Left colon (tissue), 2 donors: ENCODE measurements around the gene STRAP. TPM values are rescaled to one million over a fixed set of nuclear protein-coding genes. Genes with fewer than 3 reads are reported as not detected.
A peak's percentile ranks its signal among the peaks of the same experiment; 100 is the strongest.
"Not testable (repeated sequence)": the region's sequence is repeated elsewhere in the genome, so short reads cannot be mapped to it uniquely, and the experiment has no call there.

ENCODE experiments used
- ATAC-seq: fragments of 200-7000 bp; cut with Tn5 transposase; one replicate; pipeline ENCODE4 v1.9.1; 2020; ENCODE audit warnings: mild to moderate bottlenecking, moderate library complexity
- DNase-seq, 2 donors: peaks; one replicate each; pipeline ENCODE4 v3.0.0-alpha.2; 2020
- intact Hi-C, 2 donors: fragments of 100-400 bp; cut with DNase I in 1 of 2; cut with micrococcal nuclease in 1 of 2; formaldehyde crosslinking; loops; one replicate each; pipeline versions ENCODE4 v1.11.2 to v1.14.0; 2022; cut with DNase I, micrococcal nuclease
- total RNA-seq, 2 donors: library from RNA; stranded (reverse); fragmentation: NEBNext Ultra II Directional; extraction: Animal tissue kit (Norgen Biotek cat#: 25700); gene quantifications; one replicate each; pipeline ENCODE4 v1.2.1, GENCODE V29; 2021
- donor health status: DM: no; HTN: no; CAD: no.
- donor health status: DM: yes; HTN: yes; CAD: no.

The STRAP gene
- total RNA-seq, 2 donors from 2014 or later: 74.4 to 75.6 TPM

DNA sequence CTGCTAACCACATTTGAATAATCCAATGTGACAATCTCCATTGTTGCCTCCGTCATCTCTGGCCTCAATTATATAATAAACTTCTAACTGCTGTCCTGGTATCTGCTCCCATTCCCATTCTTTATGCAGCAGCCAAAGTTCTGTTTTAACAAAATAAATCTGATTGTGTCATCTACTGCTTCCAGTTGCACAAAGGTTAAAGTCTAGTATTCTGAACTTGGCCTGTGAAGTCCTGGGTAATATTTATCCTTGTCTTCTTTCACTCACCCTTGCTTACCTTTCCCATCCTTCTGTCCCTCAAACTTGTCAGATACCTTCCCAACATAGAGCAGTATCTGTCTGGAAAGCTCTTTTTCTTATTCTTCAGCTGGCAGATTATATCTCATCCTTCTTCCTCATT lies 19.3 kb upstream of the STRAP start:
- intact Hi-C loops: no loop called here
- peak; percentile 83 for ATAC-seq
- DNase-seq: no peak

DNA sequence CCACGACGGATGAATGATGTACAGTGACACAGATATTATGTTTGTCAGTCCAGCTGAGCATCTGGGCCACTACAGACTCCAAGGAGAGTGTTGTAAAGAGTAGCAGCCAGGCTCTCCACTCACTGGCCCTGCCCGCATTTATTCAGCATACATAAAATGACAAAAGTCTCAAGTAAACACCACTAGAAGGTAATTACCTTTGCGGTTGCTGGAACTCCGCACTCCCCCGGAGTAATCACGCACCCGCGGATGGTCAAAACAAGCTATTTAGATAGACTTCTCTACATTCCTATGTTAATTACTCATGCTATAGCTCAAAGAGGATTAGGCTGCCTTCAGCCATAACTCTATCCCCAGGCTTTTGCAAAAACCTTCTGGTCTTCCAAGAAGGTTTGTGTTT lies 18.8 kb upstream of the STRAP start:
- no peak for DNase-seq
- peak; percentile 39 for ATAC-seq
- intact Hi-C loops: no loop called here

DNA sequence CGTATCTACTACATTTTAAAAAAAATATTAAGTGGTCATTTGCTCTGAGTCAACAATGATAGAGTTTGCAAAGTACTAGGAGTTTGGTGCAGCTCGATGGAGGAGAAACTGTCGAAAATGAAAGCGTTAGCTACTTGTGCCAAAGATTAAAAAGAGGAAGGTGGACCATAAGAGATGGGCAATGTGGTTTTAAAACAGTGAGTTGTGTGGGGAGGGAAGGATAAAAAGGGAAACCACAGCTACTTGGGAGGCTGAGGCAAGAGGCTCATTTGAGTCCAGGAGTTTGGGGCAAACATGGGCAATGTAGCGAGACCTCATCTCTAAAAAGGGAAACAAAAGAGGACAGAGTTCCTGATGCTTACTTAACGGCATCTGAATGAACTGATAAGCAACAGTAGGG lies 18.2 kb upstream of the STRAP start:
- intact Hi-C loops: no loop called here
- no peak for DNase-seq
- no peak for ATAC-seq

DNA sequence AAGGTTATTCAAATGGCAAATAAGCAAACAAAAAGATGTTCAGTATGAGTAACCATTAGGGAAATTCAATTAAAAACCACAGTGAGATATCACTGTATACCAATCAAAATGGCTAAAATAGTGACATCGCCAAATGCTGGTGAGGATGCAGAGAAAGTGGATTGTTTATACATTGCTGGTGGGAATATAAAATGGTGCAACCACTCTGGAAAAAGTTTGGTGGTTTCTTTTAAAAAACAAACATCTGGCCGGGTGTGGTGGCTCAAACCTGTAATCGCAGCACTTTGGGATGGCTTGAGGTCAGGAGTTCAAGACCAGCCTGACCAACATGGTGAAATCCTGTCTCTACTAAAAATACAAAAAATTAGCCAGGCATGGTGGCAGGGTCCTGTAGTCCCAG lies 14.0 kb upstream of the STRAP start:
- ATAC-seq (no peak), DNase-seq (no peak)
- intact Hi-C loops: no loop called here

DNA sequence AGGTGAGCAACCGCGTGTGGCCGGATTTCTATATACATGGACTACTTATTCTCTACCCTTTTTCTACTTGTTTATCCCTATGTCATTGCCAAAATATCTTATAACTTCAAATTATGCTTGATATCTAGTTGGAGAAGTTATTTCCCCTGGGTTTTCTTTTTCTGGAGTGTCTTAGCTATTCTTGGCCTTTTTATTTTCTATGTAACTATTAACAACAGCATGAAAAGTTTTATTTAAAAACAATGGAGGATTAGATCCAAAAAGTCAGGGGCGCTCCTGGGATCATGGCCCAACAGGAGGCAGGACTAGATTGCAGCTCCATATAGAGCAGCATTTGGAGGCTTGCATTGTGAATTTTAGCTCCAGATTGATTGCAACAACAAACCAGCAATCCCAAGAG lies 8.6 kb upstream of the STRAP start:
- ATAC-seq (no peak), DNase-seq (no peak)
- intact Hi-C loops: no loop called here

DNA sequence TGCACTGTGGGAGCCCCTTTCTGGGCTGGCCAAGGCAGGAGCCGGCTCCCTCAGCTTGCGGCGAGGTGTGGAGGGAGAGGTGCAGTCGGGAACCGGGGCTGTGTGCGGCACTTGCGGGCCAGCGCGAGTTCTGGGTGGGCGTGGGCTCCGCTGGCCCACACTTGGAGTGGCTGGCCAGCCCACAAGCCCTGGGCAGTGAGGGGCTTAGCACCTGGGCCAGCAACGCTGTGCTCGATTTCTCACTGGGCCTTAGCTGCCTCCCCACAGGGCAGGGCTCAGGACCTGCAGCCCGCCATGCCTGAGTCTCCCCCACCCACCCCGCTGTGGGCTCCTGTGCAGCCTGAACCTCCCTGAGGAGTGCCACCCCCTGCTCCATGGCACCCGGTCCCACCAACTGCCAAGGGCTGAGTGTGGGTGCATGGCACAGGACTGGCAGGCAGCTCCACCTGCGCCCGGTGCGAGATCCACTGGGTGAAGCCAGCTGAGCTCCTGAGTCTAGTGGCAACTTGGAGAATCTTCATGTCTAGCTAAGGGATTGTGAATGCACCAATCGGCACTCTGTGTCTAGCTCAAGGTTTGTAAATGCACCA lies 7.5 kb upstream of the STRAP start:
- intact Hi-C loops, ATAC-seq, DNase-seq: not testable (repeated sequence)

DNA sequence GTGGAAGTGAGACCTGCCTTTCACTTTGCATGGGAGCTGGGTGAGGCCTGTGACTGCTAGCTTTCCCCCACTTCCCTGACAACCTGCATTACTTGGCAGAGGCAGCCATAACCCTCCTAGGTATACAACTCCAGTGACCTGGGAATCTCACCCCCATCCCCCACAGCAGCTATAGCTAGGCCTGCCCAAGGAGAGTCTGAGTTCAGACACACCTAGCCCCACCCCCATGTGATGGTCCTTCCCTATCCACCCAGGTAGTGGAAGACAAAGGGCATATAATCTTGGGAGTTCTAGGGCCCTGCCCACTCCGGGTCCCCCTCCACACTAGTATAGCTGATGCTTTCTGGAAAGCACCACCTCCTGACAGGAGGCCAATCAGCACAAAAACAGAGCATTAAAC lies 6.3 kb upstream of the STRAP start:
- ATAC-seq (peak; percentile 90), DNase-seq (peak; percentile 51 to 77)
- intact Hi-C loops: no loop called here

DNA sequence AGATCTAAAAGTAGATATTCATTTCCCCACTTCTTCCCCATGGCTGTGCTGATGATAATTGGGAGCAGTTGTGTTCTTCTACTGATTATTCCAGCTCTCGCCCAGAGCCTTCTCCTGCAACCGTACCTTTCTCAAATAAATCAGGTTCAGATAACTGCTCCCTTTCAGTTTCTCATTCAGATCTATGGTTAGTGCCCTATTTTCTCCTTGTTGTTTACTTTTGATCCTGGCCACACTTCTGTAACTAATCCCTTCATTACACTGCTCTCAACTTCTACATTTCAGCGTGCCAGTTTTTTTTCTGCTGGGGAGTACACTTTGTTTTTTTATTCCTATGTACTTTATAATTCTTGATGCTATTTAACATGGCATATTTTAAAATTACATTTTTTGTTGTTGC lies 2.8 kb upstream of the STRAP start:
- no peak for DNase-seq
- no peak for ATAC-seq
- intact Hi-C loops: no loop called here

DNA sequence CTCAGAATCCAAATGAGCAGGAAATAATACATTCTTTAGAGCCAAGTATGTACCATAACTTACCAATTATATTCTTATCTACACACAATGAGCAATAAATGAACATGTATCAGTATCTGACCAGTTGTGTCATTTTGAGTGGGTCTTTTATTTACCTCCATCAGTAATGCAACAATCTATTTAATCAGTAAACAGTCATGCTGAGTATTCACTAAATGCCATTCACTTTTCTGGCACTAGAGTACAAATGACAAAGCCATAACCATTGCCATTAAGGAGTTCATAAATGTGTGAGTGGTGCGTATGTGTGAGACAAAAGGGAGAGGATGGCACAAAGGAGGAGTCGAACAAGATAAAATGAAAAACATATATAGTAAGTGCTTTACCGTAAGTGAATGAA lies 1.5 kb upstream of the STRAP start:
- ATAC-seq (no peak), DNase-seq (no peak)
- intact Hi-C loops: no loop called here

DNA sequence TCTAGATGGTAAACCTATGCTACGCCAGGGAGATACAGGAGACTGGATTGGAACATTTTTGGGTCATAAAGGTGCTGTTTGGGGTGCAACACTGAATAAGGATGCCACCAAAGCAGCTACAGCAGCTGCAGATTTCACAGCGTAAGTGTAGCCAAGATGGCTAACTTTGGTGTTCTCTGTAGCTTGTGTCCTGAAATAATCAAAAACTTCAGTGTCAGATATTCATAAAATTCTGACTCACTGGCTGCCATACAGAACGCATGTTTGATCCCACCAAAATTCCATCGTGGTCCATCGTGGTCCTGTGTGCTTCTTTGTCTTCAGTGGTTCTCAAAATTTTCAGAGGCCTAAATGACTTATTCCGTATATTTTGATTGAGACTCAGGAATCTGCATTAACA lies 1.3 kb downstream of the STRAP start:
- no peak for DNase-seq
- ATAC-seq: no peak
- intact Hi-C loops: no loop called here

DNA sequence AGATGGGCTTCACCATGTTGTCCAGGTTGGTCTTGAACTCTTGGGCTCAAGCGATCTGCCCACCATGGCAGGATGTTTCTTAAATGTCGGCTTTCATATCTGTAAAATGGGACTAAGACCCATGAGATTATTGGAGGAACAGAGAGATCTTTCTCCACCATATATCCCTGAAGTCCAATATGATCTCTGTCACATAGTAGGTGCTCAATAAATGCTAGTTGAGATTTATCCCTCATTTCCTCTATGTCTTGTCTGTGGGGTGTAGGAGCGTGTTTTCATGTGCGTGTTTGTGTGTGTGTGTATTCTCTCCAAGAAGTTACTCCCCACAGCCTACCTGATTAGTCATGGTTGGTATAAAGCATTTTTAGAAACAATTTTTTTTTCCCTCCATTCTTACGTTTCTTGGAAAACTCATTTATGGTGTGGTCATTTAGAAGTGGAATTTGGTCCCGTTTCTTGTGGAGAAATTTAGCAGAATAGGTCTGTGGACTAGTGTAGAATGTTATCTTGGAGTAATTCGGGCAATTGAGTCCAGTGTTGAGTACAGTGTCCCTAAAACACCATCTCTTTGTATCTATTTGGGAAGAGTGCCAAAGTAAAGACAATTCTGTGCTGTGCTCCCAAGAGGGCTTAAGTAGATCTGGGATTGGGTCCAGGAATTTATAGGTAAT lies 4.3 kb downstream of the STRAP start:
- intact Hi-C loops: no loop called here
- ATAC-seq (no peak), DNase-seq (no peak)

DNA sequence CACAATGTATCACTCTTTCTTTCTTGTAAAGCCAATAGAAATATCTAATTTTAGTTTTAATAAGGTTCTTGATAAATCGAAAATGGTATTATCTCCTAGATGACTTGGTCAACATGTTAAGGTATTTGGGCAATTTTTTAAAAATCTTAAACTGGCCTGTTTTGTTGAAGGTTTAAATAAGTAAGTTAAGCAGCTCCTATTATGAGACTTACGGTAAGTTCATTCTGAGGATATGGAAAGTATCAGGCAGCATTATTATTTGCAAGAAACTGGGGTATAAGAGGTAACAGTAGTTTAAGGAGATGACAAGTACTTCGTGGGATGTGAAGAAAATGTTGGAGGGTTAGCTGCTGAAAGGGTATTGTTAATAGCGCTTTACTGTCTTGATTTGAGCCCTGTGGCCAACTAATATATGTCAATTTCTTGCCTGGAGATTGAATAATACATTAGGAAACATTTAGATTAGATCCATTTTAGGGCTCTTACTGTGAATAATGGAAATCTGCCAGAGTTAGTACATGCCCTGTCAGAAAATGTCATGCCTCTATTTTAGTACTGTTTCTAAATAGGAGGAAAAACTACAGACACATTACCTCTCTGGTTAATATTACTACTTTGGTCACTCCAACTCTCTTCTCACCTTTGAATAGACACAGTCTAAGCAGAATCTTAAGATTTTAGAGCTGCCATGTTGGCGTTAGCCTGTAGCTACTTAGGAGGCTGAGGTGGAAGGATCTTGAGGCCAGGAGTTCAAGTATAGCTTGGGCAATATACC lies 5.0 kb downstream of the STRAP start:
- ATAC-seq (no peak), DNase-seq (no peak)
- intact Hi-C loops: no loop called here

DNA sequence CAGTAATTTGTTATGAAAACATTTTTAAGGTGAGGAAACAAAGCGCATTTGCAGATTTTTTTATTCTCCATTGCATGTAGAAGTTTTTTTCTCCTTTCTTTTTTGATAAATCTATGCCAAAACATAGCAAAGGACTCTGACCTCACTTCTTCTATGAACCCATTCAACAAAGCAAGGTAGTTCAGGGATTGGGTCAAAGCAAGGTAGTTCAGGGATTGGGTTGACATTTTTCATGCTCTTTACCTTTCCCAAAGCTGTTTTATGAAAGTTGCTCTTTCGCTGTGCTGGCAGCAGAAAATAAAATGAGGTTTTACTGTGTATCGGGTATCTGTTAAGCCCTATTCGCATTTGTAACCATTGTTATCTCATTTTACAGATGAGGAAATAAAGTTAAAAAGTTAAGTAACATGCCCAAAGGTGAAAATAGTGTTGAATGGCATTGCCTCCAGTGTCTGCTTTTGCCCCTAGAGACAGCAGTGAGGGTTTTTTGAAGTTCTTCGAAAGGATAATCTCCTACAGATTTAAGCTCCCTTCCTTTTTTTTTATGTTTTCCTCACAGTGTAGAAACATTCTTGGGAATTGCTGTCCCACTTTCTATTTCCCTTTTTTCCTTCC lies 10.6 kb downstream of the STRAP start:
- no peak for ATAC-seq
- intact Hi-C loops: no loop called here
- no peak for DNase-seq

DNA sequence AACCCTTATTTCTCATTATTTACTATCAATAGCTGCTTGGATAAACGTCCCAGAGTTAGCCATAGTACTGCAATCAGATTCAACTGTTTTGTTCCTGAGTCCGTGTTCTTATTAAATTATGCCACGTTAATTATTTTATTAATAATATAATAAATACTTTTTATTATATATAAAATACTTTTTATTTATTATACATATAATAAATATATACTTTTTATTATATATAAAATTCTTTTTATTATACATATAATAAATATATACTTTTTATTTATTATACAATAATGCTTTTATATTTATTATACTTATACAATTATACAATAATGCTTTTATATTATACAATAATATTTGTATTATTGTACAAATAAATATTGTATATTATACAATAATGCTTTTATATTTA lies 11.1 kb downstream of the STRAP start:
- DNase-seq (no peak), ATAC-seq (no peak)
- intact Hi-C loops: no loop called here

DNA sequence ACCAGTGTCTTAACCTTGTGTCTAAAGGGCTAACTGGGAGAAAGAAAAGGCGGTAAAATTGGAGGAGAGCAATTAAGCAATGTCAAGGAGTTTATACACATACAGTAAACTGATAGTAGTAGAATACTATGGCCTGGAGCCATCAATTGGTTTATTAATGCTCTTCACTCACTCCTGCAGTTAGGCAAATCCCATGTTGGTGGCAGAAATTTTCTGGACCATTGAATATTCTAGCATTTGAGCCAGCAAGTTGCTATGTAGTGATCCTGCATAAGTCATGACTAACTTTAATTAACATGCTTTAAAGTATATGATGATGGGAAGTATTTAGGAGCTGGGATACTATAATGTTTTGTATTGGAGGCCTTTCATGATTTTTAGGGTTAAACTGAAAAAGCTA lies 14.7 kb downstream of the STRAP start:
- DNase-seq: no peak
- intact Hi-C loops: no loop called here
- ATAC-seq: no peak

DNA sequence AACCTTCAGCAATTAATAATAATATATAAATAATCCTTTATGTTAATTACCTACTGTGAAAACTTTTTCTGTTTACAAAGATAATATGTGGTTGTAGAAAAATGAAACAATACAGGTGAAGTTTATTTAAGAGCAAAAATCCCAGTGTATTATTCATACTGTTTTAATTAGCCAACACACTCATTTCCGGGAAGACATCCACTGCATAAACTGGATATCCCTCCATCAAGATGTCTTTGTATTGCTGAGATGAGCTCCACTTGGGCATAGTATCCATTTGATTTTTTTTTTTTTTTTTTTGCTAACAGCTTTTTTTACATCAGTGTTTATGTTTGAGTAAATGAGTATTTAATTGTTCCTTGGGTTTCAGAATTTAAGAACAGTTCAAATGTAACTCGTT lies 15.2 kb downstream of the STRAP start:
- intact Hi-C loops: no loop called here
- no peak for ATAC-seq
- no peak for DNase-seq

DNA sequence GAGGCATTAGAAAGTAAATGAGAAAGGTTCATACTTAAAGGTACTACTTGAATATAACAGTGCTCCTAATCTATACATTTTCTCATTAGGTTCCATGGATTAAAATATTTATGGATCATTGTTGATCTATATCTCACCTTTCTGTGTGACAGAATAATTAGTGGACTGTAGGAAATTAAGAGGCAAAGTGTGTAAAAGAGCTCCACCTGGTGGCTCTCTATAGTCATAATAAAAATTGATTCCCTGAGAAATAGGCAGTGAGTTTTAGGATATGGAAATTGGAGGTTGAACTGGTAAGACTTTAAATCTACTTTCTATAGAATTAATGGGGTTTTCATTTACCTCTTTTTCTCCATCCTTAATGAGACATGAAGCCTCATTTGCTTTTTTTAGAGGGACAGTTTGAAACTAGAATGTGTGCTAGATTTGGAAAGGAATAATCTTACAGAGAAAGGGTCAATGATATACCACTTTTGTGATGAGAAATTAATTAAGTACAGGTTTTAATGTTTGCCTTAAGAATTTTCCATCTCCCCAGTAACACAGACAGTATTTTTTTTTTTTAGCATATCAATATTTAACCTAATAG lies 17.2 kb downstream of the STRAP start:
- intact Hi-C loops: no loop called here
- no peak for DNase-seq
- peak; percentile 56 for ATAC-seq

DNA sequence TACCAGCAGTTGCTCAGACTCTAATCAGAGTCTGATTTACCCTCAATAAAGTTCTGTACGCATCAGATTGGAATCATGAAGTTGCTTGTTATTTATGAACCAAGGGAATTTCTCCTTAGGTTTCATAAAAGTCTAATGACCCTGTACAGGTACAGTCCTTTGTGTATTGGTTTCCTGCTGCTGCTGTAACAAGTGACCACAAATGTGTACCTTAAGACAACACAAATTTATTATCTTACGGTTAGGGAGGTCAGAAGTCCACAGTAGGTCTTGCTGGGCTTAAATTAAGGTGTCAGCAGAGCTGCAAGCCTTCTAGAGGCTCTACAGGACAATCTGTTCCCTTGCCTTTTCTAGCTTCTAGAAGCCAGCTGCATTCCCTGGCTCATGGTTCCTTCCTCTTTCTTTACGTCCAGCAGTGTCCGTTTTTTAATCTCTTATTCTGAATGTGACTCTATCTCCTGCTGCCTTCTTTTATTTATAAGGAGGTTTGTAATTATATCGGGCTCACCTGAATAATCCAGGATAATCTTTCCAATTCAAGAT lies 22.3 kb downstream of the STRAP start:
- DNase-seq: no peak
- intact Hi-C loops: no loop called here
- peak; percentile 70 for ATAC-seq

DNA sequence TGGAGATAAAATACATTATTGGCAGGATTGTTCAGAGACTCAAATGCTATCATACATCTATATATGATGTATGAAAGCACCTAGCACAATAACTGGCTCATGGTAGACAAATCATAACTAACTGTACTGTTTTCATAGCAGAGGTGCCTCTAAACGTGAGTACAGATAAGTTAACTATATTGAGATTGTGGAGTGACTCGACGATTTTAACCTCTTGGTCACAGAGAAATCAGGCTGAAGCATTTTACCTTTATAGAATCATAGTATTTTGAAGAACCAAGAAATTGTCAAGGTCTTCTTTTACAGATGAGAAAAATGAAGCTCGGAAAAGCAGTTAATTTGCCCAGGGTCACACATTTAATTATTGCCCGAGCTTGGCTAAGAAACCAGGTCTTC lies 28.3 kb downstream of the STRAP start:
- DNase-seq: no peak
- no peak for ATAC-seq
- intact Hi-C loops: no loop called here
